Mesendoderm (in vitro differentiated cells): ENCODE results near the gene NR0B2. TPM values are rescaled to one million over a fixed set of nuclear protein-coding genes. Genes with fewer than 3 reads are reported as not detected.

Source experiments
- DNase-seq: peaks from one replicate; pipeline ENCODE4 v3.0.0; 2013
- H2AK5ac ChIP-seq: 2 replicates; pipeline ENCODE4 v1.6.1; 2013; ENCODE audit warnings: low read length, inconsistent platforms
- H2BK120ac ChIP-seq: 2 replicates; pipeline ENCODE4 v1.6.1; 2013; ENCODE audit warnings: low read depth, mild to moderate bottlenecking, low read length, moderate library complexity, mixed read lengths
- H2BK15ac ChIP-seq: replicated peaks from 2 replicates; pipeline ENCODE4 v1.6.1; 2013; ENCODE audit warnings: low read depth, mild to moderate bottlenecking, moderate library complexity
- H2BK5ac ChIP-seq: 2 replicates; pipeline ENCODE4 v1.6.1; 2013; ENCODE audit warnings: low read length, inconsistent platforms
- H3K18ac ChIP-seq: 2 replicates; pipeline ENCODE4 v1.6.1; 2013; ENCODE audit warnings: mild to moderate bottlenecking, low read length, mixed read lengths
- H3K23ac ChIP-seq: one replicate; pipeline ENCODE4 v1.6.1; 2013; ENCODE audit warnings: low read length
- H3K27ac ChIP-seq: 2 replicates; pipeline ENCODE4 v1.5.1; 2013; ENCODE audit warnings: low read depth, mild to moderate bottlenecking, inconsistent platforms, low read length, moderate library complexity
- H3K27me3 ChIP-seq: 2 replicates; pipeline ENCODE4 v1.6.1; 2013; ENCODE audit warnings: low read length, control low read depth, mild to moderate bottlenecking, inconsistent platforms; ENCODE audit not compliant: insufficient read depth, poor library complexity
- H3K36me3 ChIP-seq: 2 replicates; pipeline ENCODE4 v1.6.1; 2013; ENCODE audit warnings: low read length, inconsistent platforms; ENCODE audit not compliant: control insufficient read depth, insufficient read depth
- H3K4ac ChIP-seq: one replicate; pipeline ENCODE4 v1.6.1; 2013; ENCODE audit warnings: low read depth, mild to moderate bottlenecking, low read length, moderate library complexity
- H3K4me1 ChIP-seq: 2 replicates; pipeline ENCODE4 v1.6.1; 2013; ENCODE audit warnings: low read depth, low read length, inconsistent platforms; ENCODE audit not compliant: control insufficient read depth
- H3K4me2 ChIP-seq: 2 replicates; pipeline ENCODE4 v1.6.1; 2013; ENCODE audit warnings: low read length
- H3K4me3 ChIP-seq: 2 replicates; pipeline ENCODE4 v1.5.1; 2013; ENCODE audit warnings: mild to moderate bottlenecking, low read length
- H3K56ac ChIP-seq: one replicate; pipeline ENCODE4 v1.6.1; 2013; ENCODE audit warnings: low read length
- H3K79me1 ChIP-seq: 2 replicates; pipeline ENCODE4 v1.6.1; 2013; ENCODE audit warnings: low read length, inconsistent platforms
- H3K79me2 ChIP-seq: 2 replicates; pipeline ENCODE4 v1.6.1; 2013; ENCODE audit warnings: mild to moderate bottlenecking, low read length; ENCODE audit not compliant: control insufficient read depth, insufficient read depth
- H3K9ac ChIP-seq: 2 replicates; pipeline ENCODE4 v1.6.1; 2013; ENCODE audit warnings: low read length, inconsistent platforms
- H4K5ac ChIP-seq: one replicate; pipeline ENCODE4 v1.6.1; 2013; ENCODE audit warnings: low read length
- H4K8ac ChIP-seq: one replicate; pipeline ENCODE4 v1.6.1; 2013; ENCODE audit warnings: low read depth, mild to moderate bottlenecking, control low read depth, low read length, moderate library complexity
- WGBS: extraction: QIAGEN DNeasy Blood & Tissue Kit; methylation state at CpG from one replicate; pipeline ENCODE4 v1.1.7; 2013; ENCODE audit warnings: low lambda C conversion rate, missing lambda C conversion rate; ENCODE audit not compliant: insufficient coverage; ENCODE audit errors: extremely low coverage; 5-methylcytosine and 5-hydroxymethylcytosine counted together
- polyA plus RNA-seq, 2 experiments: library from polyadenylated mRNA; stranded (reverse); fragments of 200-250 nt; gene quantifications; one replicate each; pipeline ENCODE4 v1.2.3, GENCODE V29; 2013

Gene NR0B2, protein sequence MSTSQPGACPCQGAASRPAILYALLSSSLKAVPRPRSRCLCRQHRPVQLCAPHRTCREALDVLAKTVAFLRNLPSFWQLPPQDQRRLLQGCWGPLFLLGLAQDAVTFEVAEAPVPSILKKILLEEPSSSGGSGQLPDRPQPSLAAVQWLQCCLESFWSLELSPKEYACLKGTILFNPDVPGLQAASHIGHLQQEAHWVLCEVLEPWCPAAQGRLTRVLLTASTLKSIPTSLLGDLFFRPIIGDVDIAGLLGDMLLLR
- polyA plus RNA-seq (2013, experiment 1 of 2) = not detected
- polyA plus RNA-seq (2013, experiment 2 of 2) = not detected

DNA sequence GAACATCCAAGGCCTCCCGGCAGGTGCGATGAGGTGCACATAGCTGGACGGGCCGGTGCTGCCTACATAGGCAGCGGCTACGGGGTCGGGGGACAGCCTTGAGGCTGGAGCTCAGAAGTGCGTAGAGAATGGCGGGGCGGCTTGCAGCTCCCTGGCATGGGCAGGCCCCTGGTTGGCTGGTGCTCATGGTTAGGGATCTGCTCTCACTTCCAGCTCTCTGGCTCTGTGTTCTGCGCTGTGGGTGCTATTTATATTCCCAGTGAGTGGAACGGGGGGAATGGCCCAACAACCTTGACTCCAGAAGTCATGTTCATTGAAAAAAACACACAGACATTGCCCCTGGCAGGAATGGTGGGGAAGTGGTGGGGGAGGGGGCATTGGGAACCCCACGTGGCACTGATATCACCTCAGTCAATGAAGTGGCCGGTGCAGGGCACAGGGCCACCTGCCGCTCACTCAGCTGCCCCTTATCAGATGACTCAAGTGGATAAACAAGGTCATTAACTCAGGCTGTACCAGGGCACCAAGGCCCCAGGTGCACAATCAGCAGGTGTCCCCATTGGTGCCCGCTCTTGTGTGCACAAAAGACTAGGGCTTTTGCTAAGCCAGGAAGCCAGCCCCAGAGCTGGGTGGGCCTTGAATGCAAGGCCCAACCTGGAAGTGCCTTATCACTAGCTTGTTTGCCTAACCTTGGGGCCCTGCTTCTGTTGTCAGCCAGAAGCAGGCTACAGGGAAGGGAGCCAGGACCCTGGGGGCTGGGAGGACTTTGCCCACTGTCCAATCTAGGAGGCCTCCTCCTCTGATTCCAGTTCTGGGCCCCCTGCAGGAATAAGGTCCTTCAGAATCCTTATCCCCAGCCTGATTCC, at the start of gene NR0B2:
Gene NR0B2, minus strand, starts transcription at position 222 of the 866 bp plus-strand sequence. Its CDS starts 35 bp downstream, at position 187.
- Histone ChIP-seq H2BK5ac (no peak within 1 kb of the TSS), H3K79me2 (no peaks in the 10 kb centered on the region), H4K5ac (no peak within 1 kb of the TSS), H3K4me2 (no peak within 1 kb of the TSS), H2AK5ac (no peak within 1 kb of the TSS), H2BK120ac (no peak within 1 kb of the TSS), H3K36me3 (no peaks in the 10 kb centered on the region), H4K8ac (no peak within 1 kb of the TSS), H3K4ac (no peak within 1 kb of the TSS), H3K4me1 (no peaks in the 10 kb centered on the region), H3K9ac (no peak within 1 kb of the TSS), H3K23ac (no peak within 1 kb of the TSS), H3K27me3 (no peaks in the 10 kb centered on the region), H2BK15ac (no peak within 1 kb of the TSS), H3K79me1 (no peaks in the 10 kb centered on the region), H3K56ac (no peak within 1 kb of the TSS), H3K18ac (no peak within 1 kb of the TSS), H3K27ac (no peak within 1 kb of the TSS), H3K4me3 (no peak within 1 kb of the TSS)
- no CpG with 5 or more reads among the region's 16 CpGs for WGBS
- DNase-seq = no peak

DNA sequence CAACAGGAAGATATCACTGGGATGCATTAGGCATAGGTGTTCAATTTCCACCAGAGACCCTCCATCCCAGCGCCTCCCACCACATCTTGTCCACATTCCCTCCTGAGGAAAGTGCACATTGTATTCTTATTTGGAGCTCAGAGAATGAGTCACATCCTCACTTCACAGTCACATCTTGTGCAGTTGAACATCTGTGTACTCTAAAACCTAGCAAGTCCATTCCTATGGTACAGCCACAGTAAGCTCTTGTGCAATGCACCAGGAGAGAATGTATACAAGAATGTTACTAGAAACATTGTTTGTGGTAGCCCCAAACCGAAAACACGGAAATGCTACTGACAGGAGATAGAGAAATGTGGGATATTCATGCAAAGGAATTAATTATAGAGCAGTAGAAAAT, 48.1 kb upstream of the NR0B2 start:
- Histone ChIP-seq H4K8ac (no peak overlapping the region), H2BK120ac (no peak overlapping the region), H4K5ac (no peak overlapping the region), H2AK5ac (no peak overlapping the region), H3K79me2 (peaks cover 1% of the 10 kb centered on the region), H3K4ac (no peak overlapping the region), H3K18ac (no peak overlapping the region), H2BK15ac (no peak overlapping the region), H3K79me1 (no peaks in the 10 kb centered on the region), H2BK5ac (no peak overlapping the region), H3K27ac (no peak overlapping the region), H3K36me3 (no peaks in the 10 kb centered on the region), H3K4me2 (no peak overlapping the region), H3K56ac (no peak overlapping the region), H3K4me3 (no peak overlapping the region), H3K9ac (no peak overlapping the region), H3K27me3 (no peaks in the 10 kb centered on the region), H3K23ac (no peak overlapping the region), H3K4me1 (no peaks in the 10 kb centered on the region)
- WGBS = no CpG with 5 or more reads among the region's 3 CpGs
- no peak for DNase-seq

DNA sequence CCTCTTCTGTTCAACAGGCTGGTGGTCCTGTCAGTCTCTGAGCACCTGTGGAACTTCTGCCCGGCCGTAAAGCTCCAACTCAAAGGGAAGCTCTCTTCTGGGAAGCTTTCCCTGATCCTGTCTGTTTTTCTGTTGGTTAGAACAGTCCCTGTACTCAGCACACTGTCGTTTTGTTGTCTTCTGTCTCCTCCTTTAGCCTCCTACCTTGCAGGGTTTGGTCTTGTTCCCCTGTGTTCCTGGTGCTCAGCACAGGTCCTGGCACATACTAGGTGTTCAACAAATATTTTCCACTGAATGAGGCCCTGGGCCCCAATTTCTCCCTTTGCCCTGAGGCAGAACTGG, 46.8 kb upstream of the NR0B2 start:
- no peak overlapping the region for H3K27ac ChIP-seq
- H4K5ac ChIP-seq = peak overlapping the region; percentile 12
- H2AK5ac ChIP-seq = no peak overlapping the region
- no peaks in the 10 kb centered on the region for H3K27me3 ChIP-seq
- no peak for DNase-seq
- H3K4ac ChIP-seq = no peak overlapping the region
- no peaks in the 10 kb centered on the region for H3K79me1 ChIP-seq
- no peak overlapping the region for H2BK5ac ChIP-seq
- peak overlapping the region; percentile 79 for H3K9ac ChIP-seq
- H3K36me3 ChIP-seq = no peaks in the 10 kb centered on the region
- no peak overlapping the region for H3K23ac ChIP-seq
- no peaks in the 10 kb centered on the region for H3K4me1 ChIP-seq
- H4K8ac ChIP-seq = no peak overlapping the region
- peak overlapping the region; percentile 87 for H3K56ac ChIP-seq
- peaks cover 1% of the 10 kb centered on the region for H3K79me2 ChIP-seq
- peak overlapping the region; percentile 42 for H3K4me2 ChIP-seq
- H3K18ac ChIP-seq = no peak overlapping the region
- H2BK120ac ChIP-seq = no peak overlapping the region
- H2BK15ac ChIP-seq = no peak overlapping the region
- peak overlapping the region; percentile 35 for H3K4me3 ChIP-seq
- WGBS = no CpG with 5 or more reads among the region's 3 CpGs

DNA sequence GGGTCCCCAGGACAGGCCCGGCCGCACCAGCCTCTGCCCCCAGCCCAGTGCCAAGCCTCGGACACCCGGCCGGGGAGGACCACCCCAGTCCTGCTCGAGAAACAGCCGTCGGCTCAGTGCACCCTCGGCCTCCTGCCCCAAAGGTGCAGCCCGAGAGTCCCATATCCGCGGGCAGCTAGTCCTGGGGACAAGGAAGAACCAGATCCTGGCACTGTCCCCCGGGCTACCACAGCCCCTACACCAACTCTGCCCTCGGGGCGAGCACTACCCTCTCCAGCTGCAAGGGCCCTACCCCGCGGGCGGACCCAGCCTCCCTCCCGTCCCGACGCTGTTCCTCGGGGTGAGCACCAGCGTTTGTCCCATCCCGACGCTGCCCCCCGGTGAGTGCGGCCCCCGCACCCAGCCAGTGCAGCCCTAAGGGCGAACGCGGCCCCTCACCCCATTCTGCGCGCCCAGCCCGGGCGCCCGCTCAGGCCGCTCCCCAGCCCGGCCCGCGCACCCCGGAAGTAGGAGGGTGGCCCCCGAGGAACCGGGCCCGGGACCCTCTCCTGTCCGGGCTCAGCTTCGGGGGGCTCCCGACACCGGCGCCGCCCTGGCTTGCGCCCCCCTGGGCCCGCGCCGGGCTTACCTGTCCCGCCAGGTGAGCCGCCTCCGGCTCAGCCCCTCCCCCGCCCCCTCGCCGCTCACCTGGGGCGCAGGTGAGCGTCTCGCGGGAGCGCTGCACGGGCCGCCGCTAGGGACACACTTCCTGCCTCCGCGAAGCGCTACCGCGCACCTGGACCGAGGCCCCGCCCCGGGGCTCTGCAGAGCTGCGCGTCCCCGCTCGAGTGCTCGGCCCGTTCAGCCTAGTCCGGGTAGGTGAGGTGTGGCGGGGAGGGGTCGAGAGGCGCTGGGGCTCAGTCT, 46.2 kb upstream of the NR0B2 start, which contains the start of gene KDF1:
Gene KDF1, minus strand, starts transcription at position 747 of the 903 bp plus-strand sequence. CDS start 8,088 bp downstream, outside the sequence.
- H2BK120ac ChIP-seq = no peak within 1 kb of the TSS
- peak within 1 kb of the TSS; percentile 55 for H3K18ac ChIP-seq
- H3K79me1 ChIP-seq = no peaks in the 10 kb centered on the region
- H3K23ac ChIP-seq = peak within 1 kb of the TSS; percentile 80
- peak within 1 kb of the TSS; percentile 97 for H3K56ac ChIP-seq
- H3K4me1 ChIP-seq = no peaks in the 10 kb centered on the region
- H3K4me3 ChIP-seq = peak within 1 kb of the TSS; percentile 85
- no CpG with 5 or more reads among the region's 86 CpGs for WGBS
- H3K4me2 ChIP-seq = peak within 1 kb of the TSS; percentile 93
- H3K9ac ChIP-seq = peak within 1 kb of the TSS; percentile 88
- H2AK5ac ChIP-seq = no peak within 1 kb of the TSS
- no peak within 1 kb of the TSS for H2BK15ac ChIP-seq
- DNase-seq = peak; percentile 85
- H3K27ac ChIP-seq = no peak within 1 kb of the TSS
- no peaks in the 10 kb centered on the region for H3K27me3 ChIP-seq
- H4K5ac ChIP-seq = peak within 1 kb of the TSS; percentile 12
- no peak within 1 kb of the TSS for H3K4ac ChIP-seq
- H2BK5ac ChIP-seq = no peak within 1 kb of the TSS
- peaks cover 1% of the 10 kb centered on the region for H3K79me2 ChIP-seq
- H4K8ac ChIP-seq = peak within 1 kb of the TSS; percentile 30
- H3K36me3 ChIP-seq = no peaks in the 10 kb centered on the region

DNA sequence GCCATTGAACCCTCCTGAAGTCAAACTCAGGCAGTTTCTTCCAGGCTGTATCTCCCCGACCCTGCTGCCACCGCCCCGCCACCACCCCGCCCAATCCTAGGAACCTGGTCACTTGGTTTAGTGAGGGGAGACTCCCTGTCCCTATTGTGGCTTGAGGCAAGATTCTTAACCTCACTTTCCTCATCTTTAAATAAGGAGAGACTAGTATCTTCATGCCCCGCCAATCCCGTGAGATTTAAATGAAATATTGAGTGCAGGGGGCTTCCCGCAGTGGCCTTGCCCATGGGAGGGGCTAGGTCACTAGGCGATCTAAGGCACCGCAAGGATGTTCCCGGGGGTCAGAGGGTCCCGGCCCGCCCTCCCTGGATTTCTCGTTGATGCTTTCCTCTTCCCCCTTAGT, 45.5 kb upstream of the NR0B2 start:
- H3K79me1 ChIP-seq = no peaks in the 10 kb centered on the region
- peak overlapping the region; percentile 88 for H3K9ac ChIP-seq
- no peak overlapping the region for H3K18ac ChIP-seq
- no CpG with 5 or more reads among the region's 13 CpGs for WGBS
- H3K36me3 ChIP-seq = no peaks in the 10 kb centered on the region
- no peak overlapping the region for H2BK15ac ChIP-seq
- H3K27ac ChIP-seq = no peak overlapping the region
- no peak overlapping the region for H2AK5ac ChIP-seq
- H3K56ac ChIP-seq = peak overlapping the region; percentile 97
- H3K27me3 ChIP-seq = no peaks in the 10 kb centered on the region
- peak overlapping the region; percentile 93 for H3K4me2 ChIP-seq
- H2BK5ac ChIP-seq = no peak overlapping the region
- DNase-seq = no peak
- peak overlapping the region; percentile 85 for H3K4me3 ChIP-seq
- H2BK120ac ChIP-seq = no peak overlapping the region
- H3K79me2 ChIP-seq = peaks cover 1% of the 10 kb centered on the region
- no peak overlapping the region for H4K5ac ChIP-seq
- no peak overlapping the region for H3K4ac ChIP-seq
- peak overlapping the region; percentile 80 for H3K23ac ChIP-seq
- H4K8ac ChIP-seq = no peak overlapping the region
- H3K4me1 ChIP-seq = no peaks in the 10 kb centered on the region
